ENCODE measurements around the gene GTPBP4.

The GTPBP4 gene

GRCh38 chr10:987870-988666 is at the start of gene GTPBP4:
GTPBP4 (plus strand) TSS chr10:988434; CDS start chr10:988480, 46 bp downstream.
- DNase-seq = peak; percentile 92 to 98

- DNase-seq = no peak
Observed at GRCh38 chr10:938941-939678, 49.1 kb upstream of the GTPBP4 start.

DNA sequence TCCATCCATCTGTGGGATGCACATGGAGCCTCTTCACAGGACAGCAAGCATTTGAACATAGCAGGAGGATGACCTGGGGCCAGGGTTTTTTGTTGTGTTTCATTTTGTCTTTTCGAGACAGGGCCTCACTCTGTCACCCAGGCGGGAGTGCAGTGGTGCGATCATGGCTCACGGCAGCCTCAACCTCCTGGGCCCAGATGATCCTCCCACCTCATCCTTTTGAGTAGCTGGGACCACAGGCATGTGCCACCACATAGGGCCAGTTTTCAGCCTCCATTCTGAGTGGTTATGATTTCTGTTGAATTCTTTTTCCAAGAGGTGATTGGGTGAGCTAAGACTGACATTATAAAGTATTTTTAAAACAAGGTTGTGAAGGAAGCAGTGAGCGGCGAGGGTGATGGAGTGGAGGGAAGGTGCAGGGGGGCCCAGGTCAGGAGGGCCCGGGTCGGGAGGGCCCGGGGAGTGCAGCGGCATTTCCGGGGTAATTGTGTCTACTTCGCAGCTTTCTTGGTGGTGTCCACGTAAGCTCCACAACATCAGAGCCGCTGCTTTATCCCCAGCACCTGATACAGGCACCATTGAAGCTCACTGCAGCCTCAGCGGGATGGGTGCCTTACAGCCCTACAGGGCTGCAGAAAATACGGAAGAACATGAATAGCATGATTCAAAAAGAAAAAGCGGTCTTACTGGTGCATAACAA is 44.8 kb upstream of the GTPBP4 start:
- DNase-seq = no peak

GRCh38 chr10:944034-944831 is 44.0 kb upstream of the GTPBP4 start:
- DNase-seq = peak; percentile 17 to 72

GRCh38 chr10:945778-946177 is 42.5 kb upstream of the GTPBP4 start:
- no peak for DNase-seq

DNA sequence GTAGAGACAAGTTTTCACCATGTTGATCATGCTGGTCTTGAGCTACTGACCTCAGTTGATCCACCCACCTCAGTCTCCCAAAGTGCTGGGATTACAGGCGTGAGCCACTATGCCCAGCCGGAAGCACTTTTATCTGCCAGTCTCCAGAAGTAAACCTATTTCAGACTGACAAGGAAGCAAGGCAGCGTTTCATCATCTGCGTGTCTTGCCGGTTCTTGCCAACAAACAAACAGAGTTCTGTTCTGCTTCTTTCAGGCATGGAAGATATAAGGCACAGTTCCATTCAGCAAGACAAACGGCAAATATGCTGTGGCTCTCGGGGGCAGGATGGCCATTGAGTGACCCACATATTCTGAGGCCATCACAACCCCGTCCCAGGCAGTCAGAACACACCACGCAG is 41.2 kb upstream of the GTPBP4 start:
- DNase-seq = no peak

- DNase-seq = no peak
Observed at GRCh38 chr10:947881-948280, 40.4 kb upstream of the GTPBP4 start.

GRCh38 chr10:948347-948746 is 39.9 kb upstream of the GTPBP4 start:
- no peak for DNase-seq

GRCh38 chr10:949446-949845 is 38.8 kb upstream of the GTPBP4 start:
- DNase-seq = no peak

DNA sequence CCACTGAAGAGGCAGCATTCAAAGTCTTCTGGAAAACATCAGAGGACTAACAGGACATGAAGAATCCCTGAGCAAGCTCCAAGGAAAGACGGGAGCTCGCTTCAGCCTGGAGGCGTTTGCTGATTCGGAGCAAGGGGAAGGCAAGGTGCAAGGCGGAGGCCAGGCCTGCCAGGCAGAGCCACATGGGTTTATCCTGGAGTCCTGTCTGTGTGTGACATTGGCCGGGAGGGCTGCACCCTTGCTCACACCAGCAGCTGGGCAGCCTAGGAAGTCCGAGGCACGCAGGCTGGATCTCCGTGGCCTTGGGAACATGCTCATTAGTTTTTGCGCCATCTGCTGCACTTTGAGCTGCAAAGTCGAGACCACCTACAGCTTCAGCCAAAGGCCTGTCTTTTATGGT is 34.4 kb upstream of the GTPBP4 start:
- DNase-seq = no peak

GRCh38 chr10:954396-954795 is 33.8 kb upstream of the GTPBP4 start:
- no peak for DNase-seq

DNA sequence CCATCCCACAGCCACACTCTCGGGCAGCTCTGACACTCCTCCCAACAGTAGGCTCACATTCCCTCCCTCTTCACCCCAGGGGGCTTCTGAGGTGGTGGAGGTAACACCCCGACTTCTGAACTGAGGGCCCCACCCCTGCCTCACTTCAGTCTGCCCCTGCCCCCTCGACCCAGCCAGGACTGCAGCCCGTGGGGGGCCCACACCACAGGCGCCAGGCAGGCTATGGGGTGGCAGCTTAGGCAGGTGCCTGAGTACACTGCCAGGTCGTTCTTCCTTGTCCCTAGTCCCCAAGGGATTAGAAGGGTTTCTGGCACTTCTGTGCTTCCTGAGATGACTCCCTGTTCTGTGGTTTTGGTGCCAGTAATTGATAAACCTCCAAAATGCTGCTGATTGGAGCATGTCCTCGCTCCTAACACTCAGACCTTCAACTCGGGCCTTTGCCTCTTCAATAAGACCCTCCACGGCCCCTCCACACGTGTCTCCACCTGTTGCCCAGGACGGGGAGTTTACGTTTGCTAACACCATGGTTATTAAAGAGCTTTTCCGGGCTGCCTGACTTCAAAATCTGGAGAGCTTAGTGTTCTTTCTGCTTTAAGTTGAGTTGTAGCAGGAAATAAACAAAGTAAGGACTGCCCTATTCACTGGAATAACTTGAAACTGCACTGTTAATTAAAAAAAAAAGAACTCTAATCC is 33.0 kb upstream of the GTPBP4 start:
- DNase-seq = no peak

DNA sequence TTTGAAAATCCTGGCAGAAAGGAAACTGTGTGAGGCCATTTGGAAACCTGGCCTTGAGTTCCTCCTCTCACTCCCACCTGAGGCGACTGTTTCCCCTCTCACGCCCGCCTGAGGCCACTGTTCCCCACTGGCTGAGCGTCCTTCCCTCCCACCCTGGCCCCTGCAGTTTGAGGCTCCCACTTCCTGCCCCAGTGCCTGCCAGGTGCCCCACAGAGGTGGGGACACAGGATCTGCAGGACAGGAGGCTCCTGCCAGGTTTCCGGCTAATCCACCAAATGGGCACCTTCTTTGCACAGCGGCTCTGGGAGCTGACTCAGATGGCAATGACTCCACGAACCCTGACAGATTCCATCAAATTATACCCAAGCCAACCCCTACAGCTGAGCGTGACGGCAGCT is 32.4 kb upstream of the GTPBP4 start:
- no peak for DNase-seq

DNA sequence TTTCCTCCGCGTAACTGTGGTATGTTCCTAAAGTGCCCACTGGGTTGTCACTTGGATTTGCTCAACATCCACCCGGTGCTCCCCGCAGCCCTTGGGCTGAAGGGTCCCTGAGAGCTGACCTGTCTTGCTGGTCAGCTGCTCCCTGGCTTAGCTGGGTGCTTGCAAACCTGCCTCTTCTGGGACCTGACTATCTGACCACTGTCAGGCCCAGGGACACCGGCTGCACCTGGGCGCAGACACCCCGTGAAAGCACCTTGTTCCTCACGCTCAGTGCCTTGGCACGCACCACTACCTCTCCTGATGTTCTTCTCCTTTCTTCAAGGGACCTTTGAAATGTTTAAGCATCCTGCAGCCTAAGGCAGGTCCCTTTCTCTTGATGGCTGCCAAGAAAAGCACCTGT is 30.1 kb upstream of the GTPBP4 start:
- no peak for DNase-seq

DNA sequence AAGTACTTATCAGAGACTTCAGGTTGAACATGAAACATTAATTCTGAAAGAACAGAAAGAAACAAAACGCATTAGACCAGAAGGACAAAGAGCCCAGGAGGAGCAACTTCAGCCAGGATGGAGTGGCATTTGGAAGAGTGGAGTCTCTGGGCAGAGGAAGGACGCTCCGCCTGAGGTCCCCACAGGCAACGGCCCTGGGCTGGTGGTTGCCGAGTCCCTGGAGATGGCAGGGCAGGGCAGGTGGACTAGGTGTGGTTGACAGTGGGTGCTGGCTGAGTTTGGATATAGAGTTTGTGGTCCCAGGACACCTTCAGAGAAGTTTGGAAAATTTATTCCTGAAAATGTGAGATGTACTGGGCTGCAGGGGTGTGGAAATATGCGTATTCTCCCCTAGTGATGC is 29.4 kb upstream of the GTPBP4 start:
- DNase-seq = no peak

DNA sequence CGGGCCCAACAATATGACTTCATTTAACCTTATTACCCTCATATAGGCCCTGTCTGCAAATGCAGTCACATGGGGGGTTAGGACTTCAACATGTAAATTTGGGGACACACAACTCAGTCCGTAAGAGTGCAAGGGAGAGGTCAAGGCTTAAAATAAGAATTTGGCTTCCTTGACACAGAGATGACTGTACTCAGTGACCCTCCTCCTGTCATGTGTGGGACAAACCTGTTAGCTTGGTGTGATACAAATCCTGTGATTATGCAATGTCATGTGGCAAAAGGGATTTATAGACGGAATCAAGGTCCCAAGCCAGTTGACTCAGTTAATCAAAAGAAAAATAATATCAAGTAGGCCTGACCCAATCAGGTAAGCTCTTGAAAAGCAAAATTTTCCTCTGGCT is 25.9 kb upstream of the GTPBP4 start:
- DNase-seq = no peak

DNA sequence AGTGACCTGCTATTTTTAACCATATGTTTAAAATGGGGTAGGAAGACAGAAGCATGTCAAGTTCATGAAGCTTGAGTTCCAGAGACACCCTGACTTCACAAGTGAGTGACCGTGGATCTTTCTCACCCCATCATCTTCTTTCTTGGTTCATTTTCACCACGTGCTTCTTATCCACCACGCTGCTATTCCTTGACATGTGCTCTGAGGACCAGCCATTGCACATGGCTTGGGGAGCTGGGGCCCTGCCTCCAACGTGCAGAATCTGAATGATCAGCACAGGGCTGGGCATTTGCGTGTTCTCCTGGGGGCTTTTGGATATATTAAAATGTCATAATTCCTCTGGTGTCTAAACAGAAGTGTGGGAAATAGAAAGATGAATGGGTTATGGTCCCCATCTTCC is 25.0 kb upstream of the GTPBP4 start:
- DNase-seq = no peak

DNA sequence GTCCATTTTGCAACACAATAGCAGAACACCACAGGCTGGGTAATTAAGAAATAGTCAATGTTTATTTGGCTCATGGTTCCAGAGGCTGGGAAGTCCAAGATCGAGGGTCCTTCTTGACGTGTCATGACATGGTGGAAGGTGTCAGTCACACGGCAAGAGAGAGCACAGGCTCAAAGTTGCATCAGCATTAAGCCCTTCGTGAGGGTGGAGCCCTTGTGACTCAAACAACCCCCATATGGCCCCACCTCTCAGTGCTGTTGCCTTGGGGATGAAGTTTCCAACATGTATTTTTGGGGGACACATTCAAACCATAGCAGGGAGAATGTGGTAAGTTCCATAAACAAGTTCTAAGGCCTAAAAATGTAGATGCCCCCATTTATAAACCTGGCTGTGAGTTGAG is 24.6 kb upstream of the GTPBP4 start:
- DNase-seq = no peak

- DNase-seq = no peak
Observed at GRCh38 chr10:964321-964987, 23.8 kb upstream of the GTPBP4 start.

DNA sequence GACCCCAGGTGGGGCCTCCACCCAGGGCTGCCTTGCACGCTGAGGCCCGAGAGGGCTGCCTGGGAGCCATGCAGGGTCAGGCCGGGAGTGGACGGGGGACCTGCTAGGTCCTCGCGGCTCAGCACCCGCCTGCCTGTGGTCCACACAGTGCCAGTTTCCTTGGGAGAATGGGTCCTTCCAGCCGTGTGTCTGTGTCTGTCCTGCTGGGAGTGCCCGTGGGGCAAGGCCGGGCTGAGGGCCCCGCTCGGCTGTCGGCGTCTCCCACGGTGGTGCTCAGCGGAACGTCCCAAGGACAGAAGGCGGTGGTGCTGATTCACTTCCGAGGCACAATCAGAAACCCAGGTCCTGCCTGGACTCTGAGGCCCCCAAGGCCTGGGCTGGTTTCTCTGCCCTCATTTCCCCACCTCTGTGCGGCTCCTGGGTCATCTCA is 23.2 kb upstream of the GTPBP4 start:
- no peak for DNase-seq

GRCh38 chr10:966466-967235 is 21.6 kb upstream of the GTPBP4 start:
- DNase-seq = no peak

Data from stimulated activated CD4-positive, alpha-beta T cell treated with anti-CD3 and anti-CD28 coated beads, Interleukin-4, amount 100 ng/mL, for 4 hours (primary cell).